Measurements from ENCODE around the gene KIF18B.

Gene KIF18B

GRCh38 chr17:44908761-44909326 is 38.7 kb downstream of the KIF18B start:
- TF ChIP-seq EZH2 (IDR thresholded peaks at IDR 0.05; ENCODE audit: borderline replicate concordance, low read length): no peak
- H3K4me3 ChIP-seq (ENCODE audit: low read depth, low read length, poor library complexity, severe bottlenecking): no peak overlapping the region
- no peaks in the 10 kb centered on the region for H3K36me3 ChIP-seq (ENCODE audit: insufficient read depth, low read length)
- H3F3A ChIP-seq (ENCODE audit: insufficient read depth, low read length): no peaks in the 10 kb centered on the region
- H4K20me1 ChIP-seq (ENCODE audit: insufficient read depth, low read length): no peaks in the 10 kb centered on the region
- no peaks in the 10 kb centered on the region for H3K9me2 ChIP-seq (ENCODE audit: low read depth, low read length)
- no peak overlapping the region for H3K4me2 ChIP-seq (ENCODE audit: low read length)
- no peak overlapping the region for H3K9ac ChIP-seq (ENCODE audit: low read length)
- no peaks in the 10 kb centered on the region for H3K9me3 ChIP-seq (ENCODE audit: low read length)
- peaks cover 8% of the 10 kb centered on the region for H3K27me3 ChIP-seq (ENCODE audit: insufficient read depth, low read length)
- no peaks in the 10 kb centered on the region for H3K79me2 ChIP-seq (ENCODE audit: insufficient read depth, low read length)
- peaks cover 6% of the 10 kb centered on the region for H3K4me1 ChIP-seq (ENCODE audit: insufficient read depth, low read length, severe bottlenecking)
- H2AFZ ChIP-seq (ENCODE audit: low read length): no peak overlapping the region
- no peak overlapping the region for H3K27ac ChIP-seq (ENCODE audit: low read depth, low read length, poor library complexity, severe bottlenecking)

- H3K9me3 ChIP-seq (ENCODE audit: low read length): no peaks in the 10 kb centered on the region
- peaks cover 6% of the 10 kb centered on the region for H3K4me1 ChIP-seq (ENCODE audit: insufficient read depth, low read length, severe bottlenecking)
- no peaks in the 10 kb centered on the region for H4K20me1 ChIP-seq (ENCODE audit: insufficient read depth, low read length)
- H3K4me2 ChIP-seq (ENCODE audit: low read length): no peak overlapping the region
- no peaks in the 10 kb centered on the region for H3F3A ChIP-seq (ENCODE audit: insufficient read depth, low read length)
- no peaks in the 10 kb centered on the region for H3K36me3 ChIP-seq (ENCODE audit: insufficient read depth, low read length)
- no peak overlapping the region for H2AFZ ChIP-seq (ENCODE audit: low read length)
- peaks cover 10% of the 10 kb centered on the region for H3K27me3 ChIP-seq (ENCODE audit: insufficient read depth, low read length)
- H3K9me2 ChIP-seq (ENCODE audit: low read depth, low read length): no peaks in the 10 kb centered on the region
- no peak overlapping the region for H3K9ac ChIP-seq (ENCODE audit: low read length)
- no peak overlapping the region for H3K4me3 ChIP-seq (ENCODE audit: low read depth, low read length, poor library complexity, severe bottlenecking)
- H3K79me2 ChIP-seq (ENCODE audit: insufficient read depth, low read length): no peaks in the 10 kb centered on the region
- no peak overlapping the region for H3K27ac ChIP-seq (ENCODE audit: low read depth, low read length, poor library complexity, severe bottlenecking)
- TF ChIP-seq CTCF (IDR thresholded peaks at IDR 0.05; ENCODE audit: low read length) (no peak), EZH2 (IDR thresholded peaks at IDR 0.05; ENCODE audit: borderline replicate concordance, low read length) (no peak)
Observed at GRCh38 chr17:44907729-44908470, 39.7 kb downstream of the KIF18B start.

DNA sequence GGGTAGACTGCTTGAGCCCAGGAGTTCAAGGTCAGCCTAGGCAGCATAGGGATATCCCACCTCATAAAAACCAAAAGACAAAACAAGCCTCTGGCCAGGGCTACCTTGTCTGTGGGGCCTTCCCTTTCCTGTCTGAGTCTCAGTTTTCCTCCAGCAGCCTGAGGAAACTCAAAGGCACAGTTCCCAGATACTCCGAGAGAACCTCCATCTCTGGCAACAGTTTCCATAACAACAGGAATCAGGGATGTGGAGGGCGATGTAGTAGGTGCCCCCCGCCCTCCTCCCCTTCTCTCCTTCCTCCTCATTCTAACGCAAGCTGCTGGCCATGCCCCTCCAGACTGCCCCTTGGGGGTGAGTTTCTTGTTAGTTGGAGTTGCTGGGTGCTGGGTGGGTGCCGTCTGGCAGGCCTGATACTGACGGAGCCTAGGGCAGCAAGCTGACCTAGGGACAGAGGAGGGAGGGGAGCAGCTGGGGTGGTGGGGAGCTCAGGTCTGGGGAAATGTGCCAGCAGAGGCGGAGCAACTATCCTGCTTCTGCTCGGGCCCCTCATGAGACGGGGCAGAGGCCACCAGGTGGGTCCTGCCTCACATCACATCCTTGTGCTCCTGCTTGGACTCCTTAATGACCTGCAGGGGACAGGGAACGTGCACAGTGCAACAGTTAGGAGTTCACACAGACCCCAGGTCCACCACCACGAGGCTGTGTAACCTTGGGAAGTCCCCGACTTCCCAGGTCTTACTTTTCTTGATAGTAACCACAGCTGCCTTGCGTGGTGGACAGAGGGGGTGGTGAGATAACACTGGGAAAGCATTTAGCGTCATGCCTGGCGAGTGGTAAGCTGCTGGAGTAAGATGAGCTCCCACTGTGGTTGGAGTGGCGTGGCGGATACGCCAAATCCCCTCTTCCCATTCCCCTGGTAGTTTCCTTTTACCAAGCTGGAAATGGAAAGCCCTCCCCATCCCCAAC is 40.5 kb downstream of the KIF18B start:
- TF ChIP-seq EZH2 (IDR thresholded peaks at IDR 0.05; ENCODE audit: borderline replicate concordance, low read length): no peak
- TF ChIP-seq CTCF (IDR thresholded peaks at IDR 0.05; ENCODE audit: low read length): no peak
- Histone ChIP-seq H3K9me3 (ENCODE audit: low read length) (no peaks in the 10 kb centered on the region), H3K27ac (ENCODE audit: low read depth, low read length, poor library complexity, severe bottlenecking) (no peak overlapping the region), H4K20me1 (ENCODE audit: insufficient read depth, low read length) (no peaks in the 10 kb centered on the region), H3K4me1 (ENCODE audit: insufficient read depth, low read length, severe bottlenecking) (peaks cover 6% of the 10 kb centered on the region), H3K9me2 (ENCODE audit: low read depth, low read length) (no peaks in the 10 kb centered on the region), H3K9ac (ENCODE audit: low read length) (no peak overlapping the region), H2AFZ (ENCODE audit: low read length) (no peak overlapping the region), H3K79me2 (ENCODE audit: insufficient read depth, low read length) (no peaks in the 10 kb centered on the region), H3F3A (ENCODE audit: insufficient read depth, low read length) (no peaks in the 10 kb centered on the region), H3K4me2 (ENCODE audit: low read length) (no peak overlapping the region), H3K4me3 (ENCODE audit: low read depth, low read length, poor library complexity, severe bottlenecking) (no peak overlapping the region), H3K27me3 (ENCODE audit: insufficient read depth, low read length) (peaks cover 4% of the 10 kb centered on the region; the same call in 1 of the 2 replicates), H3K36me3 (ENCODE audit: insufficient read depth, low read length) (no peaks in the 10 kb centered on the region)
